NCI-H510A treated with DMSO at 0.1 percent for 48 hours (cell line): ENCODE data around the gene GNA15.
"Not testable (repeated sequence)": the region's sequence is repeated elsewhere in the genome, so short reads cannot be mapped to it uniquely, and the experiment has no call there.

Experiments
- DNase-seq: peaks from one replicate; lab custom pipeline; 2025; lab: John Stamatoyannopoulos, UW

GNA15 gene

GRCh38 chr19:3135961-3136683 is at the start of gene GNA15:
Gene GNA15, plus strand, starts transcription at chr19:3136033. Its CDS starts 418 bp downstream, at chr19:3136451.
- no peak for DNase-seq

- DNase-seq, result no peak
Observed at GRCh38 chr19:3087769-3088168, 48.1 kb upstream of the GNA15 start.

GRCh38 chr19:3089299-3089855 is 46.5 kb upstream of the GNA15 start:
- not testable (repeated sequence) for DNase-seq

- DNase-seq, result no peak
Observed at GRCh38 chr19:3094601-3095440, 41.0 kb upstream of the GNA15 start.

- DNase-seq, result no peak
Observed at GRCh38 chr19:3095441-3096191, 40.2 kb upstream of the GNA15 start.

GRCh38 chr19:3096267-3096901 is 39.4 kb upstream of the GNA15 start:
- DNase-seq, result no peak

- no peak for DNase-seq
Observed at GRCh38 chr19:3096902-3097326, 38.9 kb upstream of the GNA15 start.

- no peak for DNase-seq
Observed at GRCh38 chr19:3097442-3097871, 38.4 kb upstream of the GNA15 start.

GRCh38 chr19:3098141-3098514 is 37.7 kb upstream of the GNA15 start:
- no peak for DNase-seq

GRCh38 chr19:3098515-3099346 is 37.1 kb upstream of the GNA15 start:
- DNase-seq, result no peak

GRCh38 chr19:3099347-3100145 is 36.3 kb upstream of the GNA15 start:
- no peak for DNase-seq

GRCh38 chr19:3100331-3100730 is 35.5 kb upstream of the GNA15 start:
- DNase-seq, result no peak

- DNase-seq, result no peak
Observed at GRCh38 chr19:3100747-3101730, 34.8 kb upstream of the GNA15 start.

GRCh38 chr19:3102239-3103140 is 33.3 kb upstream of the GNA15 start:
- DNase-seq, result no peak

- no peak for DNase-seq
Observed at GRCh38 chr19:3104708-3104983, 31.2 kb upstream of the GNA15 start.

GRCh38 chr19:3105641-3106508 is 30.0 kb upstream of the GNA15 start:
- DNase-seq, result no peak
